Measurements from ENCODE around the gene PAPPA2. TPM values are rescaled to one million over a fixed set of nuclear protein-coding genes. Genes with fewer than 3 reads are reported as not detected.

The PAPPA2 gene
- total and polyA plus RNA-seq, 2 of the 8 experiments (the other 6 are each of a cell fraction or from before 2014, with no cell fraction given), result 0.08 to 0.88 TPM

- TF ChIP-seq, protein P1, sequence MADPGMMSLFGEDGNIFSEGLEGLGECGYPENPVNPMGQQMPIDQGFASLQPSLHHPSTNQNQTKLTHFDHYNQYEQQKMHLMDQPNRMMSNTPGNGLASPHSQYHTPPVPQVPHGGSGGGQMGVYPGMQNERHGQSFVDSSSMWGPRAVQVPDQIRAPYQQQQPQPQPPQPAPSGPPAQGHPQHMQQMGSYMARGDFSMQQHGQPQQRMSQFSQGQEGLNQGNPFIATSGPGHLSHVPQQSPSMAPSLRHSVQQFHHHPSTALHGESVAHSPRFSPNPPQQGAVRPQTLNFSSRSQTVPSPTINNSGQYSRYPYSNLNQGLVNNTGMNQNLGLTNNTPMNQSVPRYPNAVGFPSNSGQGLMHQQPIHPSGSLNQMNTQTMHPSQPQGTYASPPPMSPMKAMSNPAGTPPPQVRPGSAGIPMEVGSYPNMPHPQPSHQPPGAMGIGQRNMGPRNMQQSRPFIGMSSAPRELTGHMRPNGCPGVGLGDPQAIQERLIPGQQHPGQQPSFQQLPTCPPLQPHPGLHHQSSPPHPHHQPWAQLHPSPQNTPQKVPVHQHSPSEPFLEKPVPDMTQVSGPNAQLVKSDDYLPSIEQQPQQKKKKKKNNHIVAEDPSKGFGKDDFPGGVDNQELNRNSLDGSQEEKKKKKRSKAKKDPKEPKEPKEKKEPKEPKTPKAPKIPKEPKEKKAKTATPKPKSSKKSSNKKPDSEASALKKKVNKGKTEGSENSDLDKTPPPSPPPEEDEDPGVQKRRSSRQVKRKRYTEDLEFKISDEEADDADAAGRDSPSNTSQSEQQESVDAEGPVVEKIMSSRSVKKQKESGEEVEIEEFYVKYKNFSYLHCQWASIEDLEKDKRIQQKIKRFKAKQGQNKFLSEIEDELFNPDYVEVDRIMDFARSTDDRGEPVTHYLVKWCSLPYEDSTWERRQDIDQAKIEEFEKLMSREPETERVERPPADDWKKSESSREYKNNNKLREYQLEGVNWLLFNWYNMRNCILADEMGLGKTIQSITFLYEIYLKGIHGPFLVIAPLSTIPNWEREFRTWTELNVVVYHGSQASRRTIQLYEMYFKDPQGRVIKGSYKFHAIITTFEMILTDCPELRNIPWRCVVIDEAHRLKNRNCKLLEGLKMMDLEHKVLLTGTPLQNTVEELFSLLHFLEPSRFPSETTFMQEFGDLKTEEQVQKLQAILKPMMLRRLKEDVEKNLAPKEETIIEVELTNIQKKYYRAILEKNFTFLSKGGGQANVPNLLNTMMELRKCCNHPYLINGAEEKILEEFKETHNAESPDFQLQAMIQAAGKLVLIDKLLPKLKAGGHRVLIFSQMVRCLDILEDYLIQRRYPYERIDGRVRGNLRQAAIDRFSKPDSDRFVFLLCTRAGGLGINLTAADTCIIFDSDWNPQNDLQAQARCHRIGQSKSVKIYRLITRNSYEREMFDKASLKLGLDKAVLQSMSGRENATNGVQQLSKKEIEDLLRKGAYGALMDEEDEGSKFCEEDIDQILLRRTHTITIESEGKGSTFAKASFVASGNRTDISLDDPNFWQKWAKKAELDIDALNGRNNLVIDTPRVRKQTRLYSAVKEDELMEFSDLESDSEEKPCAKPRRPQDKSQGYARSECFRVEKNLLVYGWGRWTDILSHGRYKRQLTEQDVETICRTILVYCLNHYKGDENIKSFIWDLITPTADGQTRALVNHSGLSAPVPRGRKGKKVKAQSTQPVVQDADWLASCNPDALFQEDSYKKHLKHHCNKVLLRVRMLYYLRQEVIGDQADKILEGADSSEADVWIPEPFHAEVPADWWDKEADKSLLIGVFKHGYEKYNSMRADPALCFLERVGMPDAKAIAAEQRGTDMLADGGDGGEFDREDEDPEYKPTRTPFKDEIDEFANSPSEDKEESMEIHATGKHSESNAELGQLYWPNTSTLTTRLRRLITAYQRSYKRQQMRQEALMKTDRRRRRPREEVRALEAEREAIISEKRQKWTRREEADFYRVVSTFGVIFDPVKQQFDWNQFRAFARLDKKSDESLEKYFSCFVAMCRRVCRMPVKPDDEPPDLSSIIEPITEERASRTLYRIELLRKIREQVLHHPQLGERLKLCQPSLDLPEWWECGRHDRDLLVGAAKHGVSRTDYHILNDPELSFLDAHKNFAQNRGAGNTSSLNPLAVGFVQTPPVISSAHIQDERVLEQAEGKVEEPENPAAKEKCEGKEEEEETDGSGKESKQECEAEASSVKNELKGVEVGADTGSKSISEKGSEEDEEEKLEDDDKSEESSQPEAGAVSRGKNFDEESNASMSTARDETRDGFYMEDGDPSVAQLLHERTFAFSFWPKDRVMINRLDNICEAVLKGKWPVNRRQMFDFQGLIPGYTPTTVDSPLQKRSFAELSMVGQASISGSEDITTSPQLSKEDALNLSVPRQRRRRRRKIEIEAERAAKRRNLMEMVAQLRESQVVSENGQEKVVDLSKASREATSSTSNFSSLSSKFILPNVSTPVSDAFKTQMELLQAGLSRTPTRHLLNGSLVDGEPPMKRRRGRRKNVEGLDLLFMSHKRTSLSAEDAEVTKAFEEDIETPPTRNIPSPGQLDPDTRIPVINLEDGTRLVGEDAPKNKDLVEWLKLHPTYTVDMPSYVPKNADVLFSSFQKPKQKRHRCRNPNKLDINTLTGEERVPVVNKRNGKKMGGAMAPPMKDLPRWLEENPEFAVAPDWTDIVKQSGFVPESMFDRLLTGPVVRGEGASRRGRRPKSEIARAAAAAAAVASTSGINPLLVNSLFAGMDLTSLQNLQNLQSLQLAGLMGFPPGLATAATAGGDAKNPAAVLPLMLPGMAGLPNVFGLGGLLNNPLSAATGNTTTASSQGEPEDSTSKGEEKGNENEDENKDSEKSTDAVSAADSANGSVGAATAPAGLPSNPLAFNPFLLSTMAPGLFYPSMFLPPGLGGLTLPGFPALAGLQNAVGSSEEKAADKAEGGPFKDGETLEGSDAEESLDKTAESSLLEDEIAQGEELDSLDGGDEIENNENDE (IDR thresholded peaks at IDR 0.05; ENCODE audit: insufficient replicate concordance, low read length), result no peak
- TF ChIP-seq YY1 (IDR thresholded peaks at IDR 0.05; ENCODE audit: low read depth, low read length) (no peak), E2F6 (IDR thresholded peaks at IDR 0.05) (no peak), SP4 (IDR thresholded peaks at IDR 0.05; ENCODE audit: low read length) (no peak), EZH2 (IDR thresholded peaks at IDR 0.05; ENCODE audit: low read depth, low read length, severe bottlenecking) (no peak)
Measured at GRCh38 chr1:176790786-176791185, 327.8 kb downstream of the PAPPA2 start (continued).
